SH-SY5Y (cell line): ENCODE measurements around the gene FIBIN.

Experiments used
- GATA2 ChIP-seq: IDR thresholded peaks from 2 replicates; pipeline ENCODE4 v1.6.1; 2011; ENCODE audit warnings: mild to moderate bottlenecking, low read depth, low read length
- GATA3 ChIP-seq: IDR thresholded peaks from 2 replicates; pipeline ENCODE4 v1.6.1; 2011; ENCODE audit warnings: low read depth, mild to moderate bottlenecking, low read length, moderate library complexity

GRCh38 chr11:26958702-26959049 is 35.2 kb upstream of the FIBIN start:
- TF ChIP-seq GATA2 (no peak), GATA3 (no peak)
